B cell (primary cell): ENCODE results near the gene PLPPR1. TPM values are rescaled to one million over a fixed set of nuclear protein-coding genes. Genes with fewer than 3 reads are reported as not detected.

Source experiments
- ATAC-seq: fragments of 200-7000 bp; cut with Tn5 transposase; one replicate; pipeline ENCODE4 v1.10.0; 2021; ENCODE audit warnings: low read depth, mild to moderate bottlenecking, moderate number of reproducible peaks, moderate library complexity
- CTCF ChIA-PET: fragments of 350-600 bp; sonication (Branson Sonifier 250); formaldehyde crosslinking; loops from one replicate; lab custom pipeline; 2021; ENCODE audit warnings: antibody characterized with exemption, inconsistent platforms; lab: Charles Lee
- POLR2A ChIA-PET: fragments of 350-600 bp; sonication (Branson Sonifier 250); formaldehyde crosslinking; loops from one replicate; lab custom pipeline; 2021; ENCODE audit warnings: antibody characterized with exemption; lab: Charles Lee
- DNase-seq: peaks from one replicate; pipeline ENCODE4 v3.0.0; 2013
- H2AFZ ChIP-seq: 2 replicates; pipeline ENCODE4 v1.6.1; 2012; ENCODE audit warnings: mild to moderate bottlenecking, low read depth, low read length; ENCODE audit not compliant: insufficient read depth, poor library complexity, severe bottlenecking
- H3K27ac ChIP-seq, 2 donors: 1 replicate in 1 of 2; 2 replicates in 1 of 2; pipeline ENCODE4 v1.5.1; 2012 to 2013; ENCODE audit warnings: low read length in 2 of 2, mild to moderate bottlenecking in 2 of 2, moderate library complexity in 1 of 2
- H3K27me3 ChIP-seq, 4 experiments: fragments of 200-600 bp in 1 of 4; sonication (generic) in 1 of 4; replicated peaks in 1 of 4; 1 replicate in 2 of 4; 2 replicates in 2 of 4; pipeline versions ENCODE4 v1.6.1 to v1.7.0; 2013 to 2016; ENCODE audit warnings: low read length in 3 of 4, mild to moderate bottlenecking in 2 of 4, mixed read lengths in 1 of 4, moderate library complexity in 1 of 4; ENCODE audit not compliant: insufficient read depth in 4 of 4, control insufficient read depth in 3 of 4; ENCODE audit errors: control extremely low read depth in 1 of 4
- H3K36me3 ChIP-seq, 2 experiments: replicated peaks in 1 of 2; 1 replicate in 1 of 2; 2 replicates in 1 of 2; pipeline versions ENCODE4 v1.6.1 to v1.7.1; 2013; ENCODE audit warnings: low read length in 1 of 2; ENCODE audit not compliant: insufficient read depth in 2 of 2, control insufficient read depth in 1 of 2; ENCODE audit errors: control extremely low read depth in 1 of 2, extremely low read depth in 1 of 2
- H3K4me1 ChIP-seq, 2 donors: fragments of 200-600 bp in 1 of 2; sonication (generic) in 1 of 2; 1 replicate in 1 of 2; 2 replicates in 1 of 2; pipeline versions ENCODE4 v1.5.1 to v1.6.1; 2013 to 2017; ENCODE audit warnings: low read length in 2 of 2; ENCODE audit not compliant: control insufficient read depth in 2 of 2, insufficient read depth in 2 of 2
- H3K4me2 ChIP-seq: replicated peaks from 2 replicates; pipeline ENCODE3; 2012; ENCODE audit warnings: mild to moderate bottlenecking, low read depth, low read length; ENCODE audit not compliant: poor library complexity, severe bottlenecking
- H3K4me3 ChIP-seq, 5 experiments: fragments of 200-600 bp in 1 of 5; sonication (generic) in 1 of 5; 1 replicate in 3 of 5; 2 replicates in 2 of 5; pipeline versions ENCODE4 v1.5.1 to v1.7.0; 2011 to 2016; ENCODE audit warnings: low read length in 4 of 5, mild to moderate bottlenecking in 4 of 5, low read depth in 2 of 5, control low read depth in 1 of 5, moderate library complexity in 1 of 5; ENCODE audit not compliant: insufficient read depth in 1 of 5; ENCODE audit errors: control extremely low read depth in 1 of 5, extremely low read depth in 1 of 5
- H3K79me2 ChIP-seq: fragments of 200-600 bp; sonication (generic); one replicate; pipeline ENCODE4 v1.6.0; 2016; ENCODE audit warnings: low read length; ENCODE audit not compliant: control insufficient read depth, insufficient read depth
- H3K9ac ChIP-seq: fragments of 200-600 bp; sonication (generic); 2 replicates; pipeline ENCODE4 v1.6.1; 2017; ENCODE audit warnings: mild to moderate bottlenecking, low read length, moderate library complexity
- H3K9me3 ChIP-seq, 3 donors: one replicate each; pipeline versions ENCODE4 v1.6.1 to v1.7.1; 2013; ENCODE audit warnings: low read length in 2 of 3; ENCODE audit not compliant: control insufficient read depth in 2 of 3, insufficient read depth in 1 of 3; ENCODE audit errors: control extremely low read depth in 1 of 3
- H4K20me1 ChIP-seq: 2 replicates; pipeline ENCODE4 v1.6.0; 2012; ENCODE audit warnings: mild to moderate bottlenecking, low read length; ENCODE audit not compliant: insufficient read depth, control insufficient read depth, poor library complexity, severe bottlenecking
- H3K27ac Mint-ChIP-seq: one replicate; pipeline ENCODE4 v1.8.0; 2021; ENCODE audit warnings: mixed read lengths
- H3K27me3 Mint-ChIP-seq: one replicate; pipeline ENCODE4 v1.8.0; 2021; ENCODE audit warnings: mixed read lengths
- H3K4me1 Mint-ChIP-seq: one replicate; pipeline ENCODE4 v1.8.0; 2021; ENCODE audit warnings: mixed read lengths
- H3K4me3 Mint-ChIP-seq: one replicate; pipeline ENCODE4 v1.8.0; 2021; ENCODE audit warnings: mixed read lengths
- H3K9me3 Mint-ChIP-seq: one replicate; pipeline ENCODE4 v1.8.0; 2022; ENCODE audit warnings: mixed read lengths; ENCODE audit not compliant: insufficient read depth
- EZH2 ChIP-seq: IDR thresholded peaks from 2 replicates; pipeline ENCODE4 v1.6.1; 2012; ENCODE audit warnings: borderline replicate concordance, low read depth, mild to moderate bottlenecking, moderate library complexity, low read length; ENCODE audit not compliant: insufficient read depth, poor library complexity, severe bottlenecking
- WGBS: methylation state at CpG from one replicate; pipeline ENCODE4 v1.1.5; 2013; ENCODE audit warnings: missing lambda C conversion rate; ENCODE audit not compliant: insufficient coverage; 5-methylcytosine and 5-hydroxymethylcytosine counted together
- intact Hi-C: fragments of 100-400 bp; cut with micrococcal nuclease; formaldehyde crosslinking; loops from one replicate; pipeline ENCODE4 v1.10.0; 2022
- polyA plus RNA-seq: library from polyadenylated mRNA; depleted of rRNA; stranded (reverse); fragments of >200 nt; gene quantifications from 2 replicates; pipeline ENCODE4 v1.2.3, GENCODE V29; 2012
- total RNA-seq, 2 donors: library from RNA; stranded (reverse); fragments of 120-200 nt in 1 of 2; gene quantifications; 1 replicate in 1 of 2; 2 replicates in 1 of 2; pipeline versions ENCODE4 v1.2.3 to v1.2.4, GENCODE V29; 2013 to 2022
- TF ChIP-seq, protein P1 (sequence below): fragments of 200-600 bp; IDR thresholded peaks from one replicate; pipeline ENCODE4 v1.8.0; 2022; ENCODE audit warnings: antibody characterized with exemption, mild to moderate bottlenecking

PLPPR1 gene
- total and polyA plus RNA-seq, 2 donors (not counting 1 experiment from before 2014, with no cell fraction given), result not detected

DNA sequence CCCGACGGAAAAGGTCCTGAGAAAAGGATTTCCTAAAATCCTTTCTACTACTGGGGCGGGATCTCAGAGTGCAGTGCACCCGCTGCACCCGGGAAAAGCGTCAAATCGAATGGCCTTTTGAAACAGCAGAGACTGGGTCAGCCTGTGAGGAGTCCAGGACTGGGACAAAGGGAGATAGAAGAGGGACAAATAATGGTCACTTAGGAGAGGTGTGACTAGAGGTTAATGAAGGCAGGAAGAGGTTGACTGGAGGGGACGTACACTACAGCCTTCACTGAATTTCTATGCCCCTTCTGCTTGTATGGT lies 1.5 kb downstream of the PLPPR1 start:
- no peaks in the 10 kb centered on the region for H4K20me1 ChIP-seq
- ChIA-PET POLR2A (no interaction called here), CTCF (no interaction called here)
- H3K27ac Mint-ChIP-seq, result no peak overlapping the region
- TF ChIP-seq, protein P1, sequence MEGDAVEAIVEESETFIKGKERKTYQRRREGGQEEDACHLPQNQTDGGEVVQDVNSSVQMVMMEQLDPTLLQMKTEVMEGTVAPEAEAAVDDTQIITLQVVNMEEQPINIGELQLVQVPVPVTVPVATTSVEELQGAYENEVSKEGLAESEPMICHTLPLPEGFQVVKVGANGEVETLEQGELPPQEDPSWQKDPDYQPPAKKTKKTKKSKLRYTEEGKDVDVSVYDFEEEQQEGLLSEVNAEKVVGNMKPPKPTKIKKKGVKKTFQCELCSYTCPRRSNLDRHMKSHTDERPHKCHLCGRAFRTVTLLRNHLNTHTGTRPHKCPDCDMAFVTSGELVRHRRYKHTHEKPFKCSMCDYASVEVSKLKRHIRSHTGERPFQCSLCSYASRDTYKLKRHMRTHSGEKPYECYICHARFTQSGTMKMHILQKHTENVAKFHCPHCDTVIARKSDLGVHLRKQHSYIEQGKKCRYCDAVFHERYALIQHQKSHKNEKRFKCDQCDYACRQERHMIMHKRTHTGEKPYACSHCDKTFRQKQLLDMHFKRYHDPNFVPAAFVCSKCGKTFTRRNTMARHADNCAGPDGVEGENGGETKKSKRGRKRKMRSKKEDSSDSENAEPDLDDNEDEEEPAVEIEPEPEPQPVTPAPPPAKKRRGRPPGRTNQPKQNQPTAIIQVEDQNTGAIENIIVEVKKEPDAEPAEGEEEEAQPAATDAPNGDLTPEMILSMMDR, result no peak
- no peak for TF ChIP-seq EZH2
- no peak overlapping the region for H3K4me2 ChIP-seq
- ATAC-seq (no peak), DNase-seq (no peak)
- H3K27me3 Mint-ChIP-seq, result peaks cover 63% of the 10 kb centered on the region
- no peak overlapping the region for H3K9ac ChIP-seq
- H3K27me3 ChIP-seq, result peaks cover 0 to 26% (median 8%) of the 10 kb centered on the region in 4 experiments
- no peaks in the 10 kb centered on the region for H3K9me3 Mint-ChIP-seq
- peaks cover 0 to 16% (median 0%) of the 10 kb centered on the region in 3 donors for H3K9me3 ChIP-seq
- H2AFZ ChIP-seq, result no peak overlapping the region
- H3K4me3 ChIP-seq, result no peak overlapping the region
- H3K4me1 Mint-ChIP-seq, result no peaks in the 10 kb centered on the region
- intact Hi-C loops, result no loop called here
- H3K4me3 Mint-ChIP-seq, result no peak overlapping the region
- H3K27ac ChIP-seq, result no peak overlapping the region
- H3K79me2 ChIP-seq, result no peaks in the 10 kb centered on the region
- no peaks in the 10 kb centered on the region for H3K4me1 ChIP-seq
- 29% methylated on average over 5 of the region's 8 CpGs for WGBS
- no peaks in the 10 kb centered on the region for H3K36me3 ChIP-seq

DNA sequence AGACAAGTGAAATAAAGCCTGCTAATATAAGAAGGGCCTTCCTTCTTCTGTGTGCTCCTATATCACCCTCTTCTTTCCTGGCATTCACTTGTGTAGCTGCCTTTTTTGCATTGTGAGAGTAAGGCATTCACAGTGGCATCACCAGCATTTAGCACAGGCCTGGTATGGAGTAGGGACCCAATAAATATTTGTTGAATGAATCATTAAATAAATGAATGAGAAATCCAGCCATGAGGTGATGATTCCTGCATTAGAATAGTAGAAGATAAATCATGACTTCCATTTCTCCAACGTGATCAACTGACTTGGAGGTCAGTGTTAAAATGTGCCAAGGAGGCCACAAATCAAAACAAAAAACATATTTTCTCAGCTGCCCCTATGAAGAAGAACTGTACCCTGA lies 3.9 kb downstream of the PLPPR1 start:
- Histone ChIP-seq H3K9me3 (peaks cover 0 to 16% (median 0%) of the 10 kb centered on the region in 3 donors), H2AFZ (no peak overlapping the region), H3K36me3 (no peaks in the 10 kb centered on the region), H4K20me1 (no peaks in the 10 kb centered on the region), H3K4me3 (no peak overlapping the region), H3K79me2 (no peaks in the 10 kb centered on the region), H3K4me2 (no peak overlapping the region), H3K9ac (no peak overlapping the region), H3K27me3 (peaks cover 0 to 21% (median 4%) of the 10 kb centered on the region in 4 experiments), H3K27ac (no peak overlapping the region), H3K4me1 (no peaks in the 10 kb centered on the region)
- POLR2A ChIA-PET, result no interaction called here
- DNase-seq, result no peak
- no peak for ATAC-seq
- WGBS, result no CpG with 5 or more reads among the region's 1 CpG
- TF ChIP-seq, protein P1, result no peak
- TF ChIP-seq EZH2, result no peak
- Mint-ChIP-seq H3K27me3 (peaks cover 53% of the 10 kb centered on the region), H3K4me1 (no peaks in the 10 kb centered on the region), H3K9me3 (no peaks in the 10 kb centered on the region), H3K4me3 (no peak overlapping the region), H3K27ac (no peak overlapping the region)
- intact Hi-C loops, result no loop called here
- CTCF ChIA-PET, result no interaction called here
